IMR-90 (cell line): ENCODE measurements around the gene KLF13. TPM values are rescaled to one million over a fixed set of nuclear protein-coding genes. Genes with fewer than 3 reads are reported as not detected.

Source experiments
- ATAC-seq: fragments of 200-7000 bp; cut with Tn5 transposase; 2 replicates; pipeline ENCODE4 v1.9.1; 2020; ENCODE audit warnings: low read depth, mild to moderate bottlenecking, moderate library complexity
- BruUV-seq: library from RNA; stranded (reverse); fragments of 400-500 nt; replicated peaks from 2 replicates; lab custom pipeline; 2021; lab: Mats Ljungman, UMichigan
- CTCF ChIA-PET: fragments of 300-600 bp; formaldehyde crosslinking; extraction: SDS; loops from one replicate; lab custom pipeline; 2021; ENCODE audit warnings: antibody characterized with exemption; lab: Yijun Ruan, JAX
- POLR2A ChIA-PET: fragments of 300-600 bp; sonication (Branson Sonifier 250); formaldehyde crosslinking; loops from one replicate; lab custom pipeline; 2022; ENCODE audit warnings: antibody characterized with exemption; ENCODE audit not compliant: unreplicated experiment; lab: Charles Lee
- DNase-seq: peaks from one replicate; pipeline ENCODE4 v3.0.0; 2013
- H2AFZ ChIP-seq: replicated peaks from 2 replicates; pipeline ENCODE3; 2013; ENCODE audit warnings: low read length, mild to moderate bottlenecking; ENCODE audit not compliant: poor library complexity
- H2AK5ac ChIP-seq: 2 replicates; pipeline ENCODE4 v1.6.1; 2013; ENCODE audit warnings: low read depth, low read length, inconsistent platforms
- H2AK9ac ChIP-seq: replicated peaks from 2 replicates; pipeline ENCODE3; 2013; ENCODE audit warnings: mild to moderate bottlenecking, low read depth, low read length, moderate library complexity; ENCODE audit not compliant: poor library complexity
- H2BK120ac ChIP-seq: 2 replicates; pipeline ENCODE4 v1.6.1; 2013; ENCODE audit warnings: low read depth, low read length, inconsistent platforms
- H2BK15ac ChIP-seq: 3 replicates; pipeline ENCODE4 v1.6.1; 2013; ENCODE audit warnings: low read depth, low read length, inconsistent platforms
- H2BK20ac ChIP-seq: 2 replicates; pipeline ENCODE4 v1.6.1; 2013; ENCODE audit warnings: low read depth, mild to moderate bottlenecking, inconsistent platforms, low read length, moderate library complexity
- H2BK5ac ChIP-seq: 2 replicates; pipeline ENCODE4 v1.6.1; 2013; ENCODE audit warnings: mild to moderate bottlenecking, low read depth, low read length, inconsistent platforms; ENCODE audit not compliant: poor library complexity, severe bottlenecking
- H3K14ac ChIP-seq: replicated peaks from 2 replicates; pipeline ENCODE4 v1.6.1; 2013; ENCODE audit warnings: low read depth, low read length, inconsistent platforms
- H3K18ac ChIP-seq: 2 replicates; pipeline ENCODE4 v1.6.1; 2013; ENCODE audit warnings: low read depth, low read length, control low read depth
- H3K23ac ChIP-seq: 2 replicates; pipeline ENCODE4 v1.6.1; 2013; ENCODE audit warnings: low read depth, low read length, inconsistent platforms
- H3K27ac ChIP-seq: 2 replicates; pipeline ENCODE4 v1.5.1; 2013; ENCODE audit warnings: mild to moderate bottlenecking, control low read depth, low read length; ENCODE audit not compliant: insufficient read depth
- H3K27me3 ChIP-seq: 2 replicates; pipeline ENCODE4 v1.6.1; 2013; ENCODE audit warnings: low read length; ENCODE audit not compliant: control insufficient read depth, insufficient read depth
- H3K36me3 ChIP-seq: 2 replicates; pipeline ENCODE4 v1.6.1; 2013; ENCODE audit warnings: low read length, mixed read lengths; ENCODE audit not compliant: control insufficient read depth, insufficient read depth
- H3K4ac ChIP-seq: 2 replicates; pipeline ENCODE4 v1.6.1; 2013; ENCODE audit warnings: low read depth, low read length, inconsistent platforms
- H3K4me1 ChIP-seq: 2 replicates; pipeline ENCODE4 v1.6.1; 2013; ENCODE audit warnings: low read length, mixed read lengths; ENCODE audit not compliant: control insufficient read depth, insufficient read depth
- H3K4me2 ChIP-seq: 2 replicates; pipeline ENCODE4 v1.6.1; 2013; ENCODE audit warnings: low read depth, mild to moderate bottlenecking, control low read depth, low read length, moderate library complexity
- H3K4me3 ChIP-seq: 2 replicates; pipeline ENCODE4 v1.5.1; 2013; ENCODE audit warnings: low read depth, mild to moderate bottlenecking, control low read depth, low read length, moderate library complexity; ENCODE audit not compliant: insufficient read depth
- H3K56ac ChIP-seq: 2 replicates; pipeline ENCODE4 v1.6.1; 2013; ENCODE audit warnings: low read length, inconsistent platforms; ENCODE audit not compliant: insufficient read depth; ENCODE audit errors: extremely low read depth
- H3K79me1 ChIP-seq, 2 experiments: 2 replicates each; pipeline ENCODE4 v1.6.1; 2013; ENCODE audit warnings: low read length in 2 of 2, inconsistent platforms in 1 of 2, low read depth in 1 of 2
- H3K9ac ChIP-seq: 2 replicates; pipeline ENCODE4 v1.6.1; 2013; ENCODE audit warnings: low read depth, low read length, control low read depth
- H3K9me1 ChIP-seq: 2 replicates; pipeline ENCODE4 v1.6.1; 2013; ENCODE audit warnings: low read length, inconsistent platforms; ENCODE audit not compliant: insufficient read depth
- H3K9me3 ChIP-seq: 2 replicates; pipeline ENCODE4 v1.6.1; 2013; ENCODE audit warnings: low read length; ENCODE audit not compliant: control insufficient read depth, insufficient read depth
- H4K20me1 ChIP-seq: 2 replicates; pipeline ENCODE4 v1.6.1; 2013; ENCODE audit warnings: low read length, inconsistent platforms; ENCODE audit not compliant: insufficient read depth
- H4K5ac ChIP-seq: 2 replicates; pipeline ENCODE4 v1.6.1; 2013; ENCODE audit warnings: mild to moderate bottlenecking, low read depth, low read length, control low read depth
- H4K8ac ChIP-seq, 2 experiments: 2 replicates each; pipeline ENCODE4 v1.6.1; 2013; ENCODE audit warnings: low read depth in 2 of 2, low read length in 2 of 2, control low read depth in 1 of 2, inconsistent platforms in 1 of 2
- H4K91ac ChIP-seq: 2 replicates; pipeline ENCODE4 v1.6.1; 2013; ENCODE audit warnings: low read depth, low read length, inconsistent platforms; ENCODE audit not compliant: insufficient read depth
- CEBPB ChIP-seq: IDR thresholded peaks from 2 replicates; pipeline ENCODE4 v1.6.1; 2012; ENCODE audit warnings: low read depth, low read length, improper control_type of control experiment
- CHD1 ChIP-seq: IDR thresholded peaks from 2 replicates; pipeline ENCODE4 v1.6.1; 2012; ENCODE audit warnings: low read depth, low read length, improper control_type of control experiment
- ELK1 ChIP-seq: fragments of 150-350 bp; IDR thresholded peaks from 2 replicates; pipeline ENCODE4 v1.6.1; 2016; ENCODE audit warnings: low read depth, mild to moderate bottlenecking, low read length, moderate library complexity, borderline replicate concordance
- FOS ChIP-seq: fragments of 150-350 bp; IDR thresholded peaks from 2 replicates; pipeline ENCODE4 v1.6.1; 2016; ENCODE audit warnings: low read depth, low read length
- MAFK ChIP-seq: IDR thresholded peaks from 2 replicates; pipeline ENCODE4 v1.6.1; 2012; ENCODE audit warnings: low read depth, low read length, improper control_type of control experiment
- MAZ ChIP-seq: IDR thresholded peaks from 2 replicates; pipeline ENCODE4 v1.6.1; 2012; ENCODE audit warnings: low read depth, mild to moderate bottlenecking, low read length, improper control_type of control experiment, moderate library complexity, borderline replicate concordance
- MXI1 ChIP-seq: IDR thresholded peaks from 2 replicates; pipeline ENCODE4 v1.6.1; 2012; ENCODE audit warnings: low read depth, mild to moderate bottlenecking, low read length, moderate library complexity, borderline replicate concordance
- NFE2L2 ChIP-seq: fragments of 150-350 bp; IDR thresholded peaks from 2 replicates; pipeline ENCODE4 v1.6.1; 2016; ENCODE audit warnings: low read depth, mild to moderate bottlenecking, low read length
- RAD21 ChIP-seq: IDR thresholded peaks from 2 replicates; pipeline ENCODE4 v1.6.1; 2012; ENCODE audit warnings: low read length, improper control_type of control experiment
- RCOR1 ChIP-seq: IDR thresholded peaks from 2 replicates; pipeline ENCODE4 v1.6.1; 2012; ENCODE audit warnings: mild to moderate bottlenecking, low read length, improper control_type of control experiment; ENCODE audit not compliant: insufficient replicate concordance
- RFX5 ChIP-seq: IDR thresholded peaks from 2 replicates; pipeline ENCODE4 v1.8.0; 2012; ENCODE audit warnings: low read depth, mild to moderate bottlenecking, low read length, moderate library complexity
- SMC3 ChIP-seq: fragments of 150-350 bp; IDR thresholded peaks from 2 replicates; pipeline ENCODE4 v1.6.1; 2016; ENCODE audit warnings: low read depth, mild to moderate bottlenecking, antibody characterized with exemption, low read length, moderate library complexity
- USF2 ChIP-seq: fragments of 150-350 bp; IDR thresholded peaks from 2 replicates; pipeline ENCODE4 v1.6.1; 2017; ENCODE audit warnings: mild to moderate bottlenecking, antibody characterized with exemption, low read length, low read depth
- WGBS, 2 experiments: methylation state at CpG; one replicate each; pipeline versions ENCODE4 v1.1.5 to v1.1.7; 2013; ENCODE audit warnings: missing lambda C conversion rate in 2 of 2; ENCODE audit not compliant: insufficient read length in 1 of 2; ENCODE audit errors: extremely low coverage in 2 of 2; 5-methylcytosine and 5-hydroxymethylcytosine counted together
- dilution Hi-C: fragments of 300-500 bp; cut with HindIII; formaldehyde crosslinking; loops from one replicate; pipeline ENCODE4 v1.14.3; 2018; ENCODE audit warnings: low sequenced_read_pairs; ENCODE audit not compliant: unreplicated experiment
- in situ Hi-C: fragments of 300-500 bp; cut with MboI; formaldehyde crosslinking; loops from 3 replicates; pipeline ENCODE4 v1.14.3; 2019; ENCODE audit warnings: low sequenced_read_pairs, inconsistent platforms, mixed read lengths
- intact Hi-C: fragments of 100-400 bp; cut with micrococcal nuclease; formaldehyde crosslinking; loops from 2 replicates; pipeline ENCODE4 v1.10.0; 2022
- polyA plus RNA-seq, 3 experiments: library from polyadenylated mRNA; depleted of rRNA; stranded (reverse); fragments of >200 nt; gene quantifications; 2 replicates each; pipeline ENCODE4 v1.2.3, GENCODE V29; 2012; ENCODE audit warnings: low replicate concordance in 1 of 3
- total RNA-seq: library from RNA; depleted of rRNA; stranded (reverse); fragments of >200 nt; gene quantifications from 2 replicates; pipeline ENCODE4 v1.2.3, GENCODE V29; 2012
- TF ChIP-seq, protein P1 (sequence below): conservative IDR thresholded peaks from 2 replicates; pipeline ENCODE4 v1.5.1; 2012; ENCODE audit warnings: mild to moderate bottlenecking, low read depth, low read length, improper control_type of control experiment

Gene KLF13
- total and polyA plus RNA-seq, 2 of the 4 experiments (the other 2 are of a cell fraction): 9.5 to 10.6 TPM

DNA sequence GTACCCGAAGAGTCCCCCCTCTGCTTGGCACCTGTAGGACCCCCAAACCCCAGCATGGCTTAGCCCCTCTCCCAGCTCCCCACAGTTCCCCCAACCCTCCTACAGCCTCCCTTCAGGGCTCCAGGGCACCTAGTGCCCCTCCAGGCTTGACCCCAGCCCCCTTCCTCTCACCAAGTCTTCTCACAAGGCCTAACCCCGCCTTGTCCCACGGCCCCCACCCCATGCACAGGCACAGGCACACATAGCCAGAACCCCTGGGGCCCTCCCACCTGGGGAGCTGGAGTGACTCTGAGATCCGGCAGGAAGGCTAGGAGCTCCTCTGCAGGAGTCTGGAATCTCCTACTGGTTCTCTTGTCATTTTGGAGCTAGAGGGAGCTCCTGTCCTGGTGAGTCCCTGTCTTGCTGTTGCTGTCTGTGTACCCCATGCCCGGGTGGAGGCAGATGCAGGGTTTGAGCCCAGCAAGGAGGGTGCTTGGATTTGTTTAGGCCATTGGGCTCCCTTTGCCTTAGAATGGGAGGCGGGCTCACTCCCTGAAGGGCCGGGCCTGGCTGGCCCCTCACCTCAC is 39.6 kb downstream of the KLF13 start:
- Histone ChIP-seq H3K23ac (no peak overlapping the region), H2BK15ac (no peak overlapping the region), H4K5ac (no peak overlapping the region), H3K9me3 (0 out of 2 replicates have a peak, but pooled peaks cover 2% of the 10 kb centered on the region), H3K56ac (no peak overlapping the region), H3K79me1 (peaks cover 36 to 85% of the 10 kb centered on the region in 2 experiments), H3K9me1 (peaks cover 11% of the 10 kb centered on the region), H3K27ac (no peak overlapping the region), H3K4me3 (no peak overlapping the region), H3K14ac (no peak overlapping the region), H3K18ac (no peak overlapping the region), H3K4ac (no peak overlapping the region), H3K9ac (no peak overlapping the region), H3K27me3 (no peaks in the 10 kb centered on the region), H2AK9ac (peak overlapping the region; percentile 35), H2BK120ac (no peak overlapping the region), H3K4me1 (peaks cover 10% of the 10 kb centered on the region), H3K36me3 (no peaks in the 10 kb centered on the region), H4K91ac (no peak overlapping the region), H4K8ac (peak overlapping the region in 1 of 2 experiments; percentile 23; a peak in 2 of 4 replicates), H2AK5ac (peak overlapping the region; percentile 44), H4K20me1 (peaks cover 38% of the 10 kb centered on the region), H2BK5ac (no peak overlapping the region), H2AFZ (no peak overlapping the region), H3K4me2 (no peak overlapping the region; the same call in 1 of the 2 replicates), H2BK20ac (no peak overlapping the region)
- CTCF ChIA-PET: no interaction called here
- BruUV-seq: no TSS peak
- DNase-seq (no peak), ATAC-seq (no peak; the same call in 1 of the 2 replicates)
- no peak for TF ChIP-seq USF2
- TF ChIP-seq ELK1: no peak
- no peak for TF ChIP-seq MAZ
- TF ChIP-seq FOS: no peak
- TF ChIP-seq CEBPB: no peak
- no peak for TF ChIP-seq RFX5
- no peak for TF ChIP-seq MXI1
- TF ChIP-seq SMC3: no peak
- TF ChIP-seq, protein P1, sequence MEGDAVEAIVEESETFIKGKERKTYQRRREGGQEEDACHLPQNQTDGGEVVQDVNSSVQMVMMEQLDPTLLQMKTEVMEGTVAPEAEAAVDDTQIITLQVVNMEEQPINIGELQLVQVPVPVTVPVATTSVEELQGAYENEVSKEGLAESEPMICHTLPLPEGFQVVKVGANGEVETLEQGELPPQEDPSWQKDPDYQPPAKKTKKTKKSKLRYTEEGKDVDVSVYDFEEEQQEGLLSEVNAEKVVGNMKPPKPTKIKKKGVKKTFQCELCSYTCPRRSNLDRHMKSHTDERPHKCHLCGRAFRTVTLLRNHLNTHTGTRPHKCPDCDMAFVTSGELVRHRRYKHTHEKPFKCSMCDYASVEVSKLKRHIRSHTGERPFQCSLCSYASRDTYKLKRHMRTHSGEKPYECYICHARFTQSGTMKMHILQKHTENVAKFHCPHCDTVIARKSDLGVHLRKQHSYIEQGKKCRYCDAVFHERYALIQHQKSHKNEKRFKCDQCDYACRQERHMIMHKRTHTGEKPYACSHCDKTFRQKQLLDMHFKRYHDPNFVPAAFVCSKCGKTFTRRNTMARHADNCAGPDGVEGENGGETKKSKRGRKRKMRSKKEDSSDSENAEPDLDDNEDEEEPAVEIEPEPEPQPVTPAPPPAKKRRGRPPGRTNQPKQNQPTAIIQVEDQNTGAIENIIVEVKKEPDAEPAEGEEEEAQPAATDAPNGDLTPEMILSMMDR: no peak
- no peak for TF ChIP-seq MAFK
- TF ChIP-seq NFE2L2: no peak
- no peak for TF ChIP-seq RAD21
- TF ChIP-seq CHD1: no peak
- no peak for TF ChIP-seq RCOR1
- WGBS, 2 experiments: 70% methylated on average over 2 of the region's 7 CpGs; no CpG with 5 or more reads in 1 of the 2 experiments
- POLR2A ChIA-PET: no interaction called here
- intact Hi-C loops: loop anchor here (1.0 to 5.0 kb wide), 3 partner anchors 69 to 122 kb away; no protein-coding TSS in a partner anchor
- in situ Hi-C loops: loop anchor here (10.0 kb wide), 1 partner anchor 119 kb away; no protein-coding TSS in a partner anchor
- dilution Hi-C loops: no loop called here
